ENCODE data around the gene KBTBD7. TPM values are rescaled to one million over a fixed set of nuclear protein-coding genes. Genes with fewer than 3 reads are reported as not detected.

Gene KBTBD7
- total RNA-seq, 1 donor from 2014 or later = 8.4 TPM

DNA sequence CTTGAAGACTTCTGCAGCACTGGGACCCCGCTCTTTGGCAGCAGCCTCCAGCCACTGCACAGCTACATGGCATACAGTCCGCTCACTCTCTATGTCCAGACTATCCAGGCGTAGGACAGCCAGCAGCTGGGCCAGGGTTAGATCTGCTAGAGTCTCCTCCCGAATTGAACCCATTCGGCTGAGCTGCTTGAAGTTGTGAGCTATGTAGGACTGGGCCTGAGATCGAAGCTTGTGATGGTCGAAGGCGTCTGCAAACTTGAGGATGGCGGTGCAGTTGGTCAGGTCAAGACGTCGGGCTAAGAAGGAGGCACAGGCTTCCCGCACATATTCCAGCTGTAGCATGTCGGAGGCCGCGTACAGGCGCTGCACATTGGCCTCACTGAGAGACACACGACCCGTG is 900 bp downstream of the KBTBD7 start:
- Histone ChIP-seq H3K4me3 (peak overlapping the region; percentile 81), H3K9me3 (no peaks in the 10 kb centered on the region), H3K36me3 (no peaks in the 10 kb centered on the region), H3K4me1 (peaks cover 20% of the 10 kb centered on the region), H3K27me3 (ENCODE audit: low read depth) (no peaks in the 10 kb centered on the region), H3K27ac (no peak overlapping the region)
- TF ChIP-seq, protein P1, sequence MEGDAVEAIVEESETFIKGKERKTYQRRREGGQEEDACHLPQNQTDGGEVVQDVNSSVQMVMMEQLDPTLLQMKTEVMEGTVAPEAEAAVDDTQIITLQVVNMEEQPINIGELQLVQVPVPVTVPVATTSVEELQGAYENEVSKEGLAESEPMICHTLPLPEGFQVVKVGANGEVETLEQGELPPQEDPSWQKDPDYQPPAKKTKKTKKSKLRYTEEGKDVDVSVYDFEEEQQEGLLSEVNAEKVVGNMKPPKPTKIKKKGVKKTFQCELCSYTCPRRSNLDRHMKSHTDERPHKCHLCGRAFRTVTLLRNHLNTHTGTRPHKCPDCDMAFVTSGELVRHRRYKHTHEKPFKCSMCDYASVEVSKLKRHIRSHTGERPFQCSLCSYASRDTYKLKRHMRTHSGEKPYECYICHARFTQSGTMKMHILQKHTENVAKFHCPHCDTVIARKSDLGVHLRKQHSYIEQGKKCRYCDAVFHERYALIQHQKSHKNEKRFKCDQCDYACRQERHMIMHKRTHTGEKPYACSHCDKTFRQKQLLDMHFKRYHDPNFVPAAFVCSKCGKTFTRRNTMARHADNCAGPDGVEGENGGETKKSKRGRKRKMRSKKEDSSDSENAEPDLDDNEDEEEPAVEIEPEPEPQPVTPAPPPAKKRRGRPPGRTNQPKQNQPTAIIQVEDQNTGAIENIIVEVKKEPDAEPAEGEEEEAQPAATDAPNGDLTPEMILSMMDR (IDR thresholded peaks at IDR 0.05) = no peak
- intact Hi-C loops (cut with DNase I) = no loop called here
- DNase-seq (no peak), ATAC-seq (no peak)

DNA sequence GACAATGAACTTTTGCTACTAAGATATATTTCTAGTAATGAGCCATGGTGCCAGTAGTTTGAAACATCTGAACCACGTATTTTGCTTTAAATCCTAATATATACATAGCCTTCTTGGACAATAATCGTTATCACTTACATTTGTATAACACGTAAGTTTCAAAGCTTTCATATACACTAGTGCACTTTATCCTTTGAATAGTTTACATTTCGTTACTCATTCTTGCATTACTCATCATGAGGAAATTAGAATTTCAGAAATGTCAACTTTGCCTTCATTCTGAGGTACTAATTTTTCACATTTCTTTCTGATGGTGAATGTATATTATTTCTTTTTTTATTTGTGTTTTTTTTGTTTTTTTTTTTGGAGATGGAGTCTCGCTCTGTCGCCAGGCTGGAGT is 5.8 kb downstream of the KBTBD7 start:
- peaks cover 17% of the 10 kb centered on the region for H3K4me1 ChIP-seq
- DNase-seq = no peak
- no peak overlapping the region for H3K4me3 ChIP-seq
- H3K27ac ChIP-seq = no peak overlapping the region
- intact Hi-C loops (cut with DNase I) = no loop called here
- no peaks in the 10 kb centered on the region for H3K9me3 ChIP-seq
- H3K36me3 ChIP-seq = no peaks in the 10 kb centered on the region
- TF ChIP-seq, protein P1 (IDR thresholded peaks at IDR 0.05) = no peak
- ATAC-seq = no peak
- no peaks in the 10 kb centered on the region for H3K27me3 ChIP-seq (ENCODE audit: low read depth)

DNA sequence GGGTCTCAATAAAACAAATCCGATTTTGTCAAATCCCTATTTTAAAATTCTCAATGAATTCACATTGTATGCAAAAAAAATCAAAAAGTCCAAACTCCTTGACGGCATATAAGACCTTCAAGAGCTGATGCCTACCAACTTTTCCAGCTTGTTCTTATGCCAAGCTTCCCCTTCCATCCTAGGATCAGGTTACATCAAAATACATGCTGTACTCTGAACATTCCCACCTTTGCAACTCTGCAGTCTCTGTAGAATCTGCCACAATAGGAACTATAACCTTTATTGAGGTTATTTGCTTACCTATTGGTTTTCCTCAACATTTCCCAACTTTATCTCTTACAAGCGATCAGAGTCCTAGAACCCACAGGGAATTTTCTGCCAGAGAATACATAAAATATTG is 7.9 kb downstream of the KBTBD7 start:
- H3K4me1 ChIP-seq = no peaks in the 10 kb centered on the region
- TF ChIP-seq, protein P1 (IDR thresholded peaks at IDR 0.05) = no peak
- no peaks in the 10 kb centered on the region for H3K36me3 ChIP-seq
- H3K27ac ChIP-seq = no peak overlapping the region
- intact Hi-C loops (cut with DNase I) = no loop called here
- no peak overlapping the region for H3K4me3 ChIP-seq
- H3K9me3 ChIP-seq = no peaks in the 10 kb centered on the region
- no peaks in the 10 kb centered on the region for H3K27me3 ChIP-seq (ENCODE audit: low read depth)
- no peak for DNase-seq
- ATAC-seq = no peak

DNA sequence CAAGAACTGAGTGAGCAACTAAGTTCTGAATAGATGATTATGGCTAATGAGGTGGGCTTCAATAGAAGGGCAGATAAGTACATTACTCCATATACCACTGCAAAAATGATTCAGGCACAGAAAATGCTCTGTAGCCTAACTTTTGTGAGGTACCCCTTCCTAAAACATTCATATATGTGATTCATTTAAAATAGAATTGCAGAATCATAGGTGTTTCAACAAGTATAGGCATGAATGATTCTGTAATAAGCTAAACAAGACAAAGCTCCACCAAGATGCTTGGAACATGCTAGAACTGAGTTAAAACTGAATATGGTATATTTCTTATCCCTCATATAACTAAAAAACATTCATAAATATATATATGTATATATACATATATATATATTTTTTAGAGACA is 12.1 kb downstream of the KBTBD7 start:
- H3K4me3 ChIP-seq = no peak overlapping the region
- H3K27ac ChIP-seq = no peak overlapping the region
- ATAC-seq (no peak), DNase-seq (no peak)
- no peaks in the 10 kb centered on the region for H3K27me3 ChIP-seq (ENCODE audit: low read depth)
- no peaks in the 10 kb centered on the region for H3K36me3 ChIP-seq
- no peaks in the 10 kb centered on the region for H3K4me1 ChIP-seq
- intact Hi-C loops (cut with DNase I) = no loop called here
- no peaks in the 10 kb centered on the region for H3K9me3 ChIP-seq
- TF ChIP-seq, protein P1 (IDR thresholded peaks at IDR 0.05) = no peak

DNA sequence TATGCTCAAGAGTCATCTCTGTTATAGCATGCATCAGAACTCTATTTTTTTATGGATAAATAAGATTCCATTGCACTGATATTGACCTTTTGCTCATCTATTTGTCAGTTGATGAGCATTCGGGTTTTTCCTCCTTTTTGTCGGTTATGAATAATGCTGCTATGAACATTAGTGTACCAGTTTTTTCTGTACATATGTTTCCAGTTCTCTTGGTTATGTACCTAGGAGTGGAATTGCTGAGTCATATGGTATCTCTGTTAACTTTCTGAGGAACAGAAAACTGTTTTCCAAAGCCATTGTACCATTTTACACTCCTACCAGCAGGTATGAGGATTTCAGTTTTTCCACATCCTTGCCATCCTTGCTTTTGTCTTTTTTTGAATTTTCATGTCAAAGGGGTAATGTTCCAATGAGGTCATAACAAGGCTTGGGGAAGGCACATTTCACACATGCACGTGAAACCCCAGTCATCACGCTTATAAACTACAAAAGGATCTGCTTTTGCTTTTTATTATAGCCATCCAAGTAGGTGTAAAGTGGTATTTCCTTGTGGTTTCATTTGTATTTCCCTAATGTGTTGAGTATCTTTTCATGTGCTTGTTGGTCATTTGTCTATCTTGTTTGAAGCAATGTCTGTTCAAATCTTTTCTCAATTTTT is 14.6 kb downstream of the KBTBD7 start:
- ATAC-seq = no peak
- Histone ChIP-seq H3K27me3 (ENCODE audit: low read depth) (no peaks in the 10 kb centered on the region), H3K27ac (no peak overlapping the region), H3K4me3 (no peak overlapping the region), H3K9me3 (no peaks in the 10 kb centered on the region), H3K4me1 (no peaks in the 10 kb centered on the region), H3K36me3 (no peaks in the 10 kb centered on the region)
- DNase-seq = no peak
- TF ChIP-seq, protein P1 (IDR thresholded peaks at IDR 0.05) = no peak
- intact Hi-C loops (cut with DNase I) = no loop called here

Data from lower lobe of right lung (tissue), 2 donors.